GM10248 (cell line): ENCODE measurements around the gene NUCB1.

Source experiments
- CTCF ChIA-PET: fragments of 300-600 bp; sonication (Branson Sonifier 250); formaldehyde crosslinking; extraction: SDS; loops from one replicate; lab custom pipeline; 2021; ENCODE audit warnings: antibody characterized with exemption; lab: Yijun Ruan, JAX
- POLR2A ChIA-PET: fragments of 350-650 bp; sonication (Branson Sonifier 250); formaldehyde crosslinking; extraction: SDS; loops from one replicate; lab custom pipeline; 2020; ENCODE audit warnings: antibody characterized with exemption; lab: Yijun Ruan, JAX
- DNase-seq: peaks from one replicate; pipeline ENCODE4 v3.0.0; 2012; ENCODE audit errors: extremely low spot score
- TF ChIP-seq, protein P1 (sequence below): IDR thresholded peaks from 2 replicates; pipeline ENCODE4 v1.5.1; 2012; ENCODE audit warnings: mild to moderate bottlenecking, low read depth; ENCODE audit errors: extremely low read depth, missing control alignments, control extremely low read depth

Gene NUCB1

DNA sequence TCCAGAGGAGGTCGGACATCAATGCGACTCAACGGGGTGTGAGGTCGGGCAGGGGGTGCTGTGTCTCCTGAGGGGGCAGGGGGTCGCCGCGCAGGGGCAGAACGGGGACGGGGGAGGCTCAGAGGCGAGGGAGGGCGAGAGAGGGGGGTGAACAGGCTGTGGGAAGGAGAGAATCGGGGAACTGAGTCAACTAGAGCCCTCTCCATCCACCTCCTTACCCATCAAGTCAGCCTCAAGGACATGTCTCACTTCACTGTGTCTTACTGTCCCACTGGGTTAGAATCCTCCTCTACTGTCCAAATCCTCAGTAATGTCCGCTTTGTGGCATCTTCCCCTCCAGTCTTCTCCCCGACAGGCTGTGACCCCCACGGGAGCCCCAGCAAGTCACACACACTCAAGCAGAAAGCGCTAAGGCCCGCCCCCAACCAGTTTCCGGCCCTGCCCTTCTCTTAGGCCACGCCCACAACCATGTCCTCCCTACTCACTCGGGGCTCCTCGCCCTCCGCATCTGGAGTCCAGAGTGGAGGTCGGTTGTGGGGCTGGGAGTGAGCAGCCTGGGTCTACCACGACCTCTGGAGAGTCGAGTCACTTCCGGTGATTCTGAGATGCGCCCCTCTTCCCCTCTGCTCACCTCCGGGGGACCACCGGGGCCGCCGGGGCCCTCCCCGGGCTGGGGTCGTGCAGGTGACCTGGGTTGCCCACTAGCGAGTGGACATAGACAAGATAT, 41.0 kb upstream of the NUCB1 start:
- CTCF ChIA-PET = interaction anchor here (1.0 to 7.9 kb wide), 2 partner anchors 16 to 64 kb away, joined by 3 to 66 read pairs; no protein-coding TSS in a partner anchor
- POLR2A ChIA-PET = interaction anchor here (1.1 to 1.5 kb wide), 2 partner anchors 14 to 16 kb away, joined by 3 to 4 read pairs; partner anchors contain the start of gene PPP1R15A
- peak; percentile 85 for DNase-seq
- TF ChIP-seq, protein P1, sequence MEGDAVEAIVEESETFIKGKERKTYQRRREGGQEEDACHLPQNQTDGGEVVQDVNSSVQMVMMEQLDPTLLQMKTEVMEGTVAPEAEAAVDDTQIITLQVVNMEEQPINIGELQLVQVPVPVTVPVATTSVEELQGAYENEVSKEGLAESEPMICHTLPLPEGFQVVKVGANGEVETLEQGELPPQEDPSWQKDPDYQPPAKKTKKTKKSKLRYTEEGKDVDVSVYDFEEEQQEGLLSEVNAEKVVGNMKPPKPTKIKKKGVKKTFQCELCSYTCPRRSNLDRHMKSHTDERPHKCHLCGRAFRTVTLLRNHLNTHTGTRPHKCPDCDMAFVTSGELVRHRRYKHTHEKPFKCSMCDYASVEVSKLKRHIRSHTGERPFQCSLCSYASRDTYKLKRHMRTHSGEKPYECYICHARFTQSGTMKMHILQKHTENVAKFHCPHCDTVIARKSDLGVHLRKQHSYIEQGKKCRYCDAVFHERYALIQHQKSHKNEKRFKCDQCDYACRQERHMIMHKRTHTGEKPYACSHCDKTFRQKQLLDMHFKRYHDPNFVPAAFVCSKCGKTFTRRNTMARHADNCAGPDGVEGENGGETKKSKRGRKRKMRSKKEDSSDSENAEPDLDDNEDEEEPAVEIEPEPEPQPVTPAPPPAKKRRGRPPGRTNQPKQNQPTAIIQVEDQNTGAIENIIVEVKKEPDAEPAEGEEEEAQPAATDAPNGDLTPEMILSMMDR = no peak

DNA sequence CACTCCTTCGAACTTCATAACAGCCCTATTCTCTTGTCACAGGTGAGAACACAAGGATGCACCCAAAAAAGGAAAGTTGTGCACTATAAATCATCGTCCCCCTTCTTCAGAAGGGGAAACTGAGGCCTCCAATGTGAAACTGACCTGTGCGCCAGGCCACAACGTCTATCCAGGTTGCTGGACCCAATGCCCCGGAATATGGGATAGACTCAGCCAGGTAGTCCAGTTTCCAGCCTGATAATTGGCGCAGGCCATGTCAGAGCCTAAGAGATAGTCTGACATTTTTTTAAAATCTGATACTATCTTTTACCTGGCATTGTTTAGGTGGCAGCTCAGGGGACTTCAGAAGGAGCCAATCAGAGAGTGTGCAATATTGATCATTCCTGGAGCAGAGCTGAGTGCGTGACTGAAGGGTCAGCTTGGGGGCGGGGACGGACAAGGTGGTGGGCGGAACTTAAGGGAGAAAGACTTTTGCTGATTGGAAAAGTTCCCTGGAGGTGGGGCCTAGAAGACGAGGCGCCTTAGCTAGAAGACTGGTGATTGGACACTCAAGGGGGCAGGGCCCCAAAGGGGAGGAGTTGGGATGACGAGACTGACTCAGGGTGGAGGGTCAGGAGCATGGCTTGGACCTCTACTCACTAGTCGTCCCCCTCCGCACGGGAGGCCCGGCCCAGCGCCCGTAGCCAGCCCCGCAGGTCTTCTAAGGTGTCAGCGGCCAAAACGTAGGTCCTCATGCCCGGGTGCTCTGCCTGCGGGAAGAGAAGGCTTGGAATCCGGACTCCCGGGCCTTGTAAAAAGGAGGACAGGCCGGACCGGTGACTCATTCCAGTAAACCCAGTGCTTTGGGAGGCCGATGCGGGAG, 40.2 kb upstream of the NUCB1 start:
- peak; percentile 56 for DNase-seq
- TF ChIP-seq, protein P1 = no peak
- ChIA-PET POLR2A (interaction anchor here (1.1 kb wide), 1 partner anchor 15 kb away, joined by 3 read pairs; no protein-coding TSS in a partner anchor), CTCF (interaction anchor here (0.7 to 1.2 kb wide), 2 partner anchors 16 to 133 kb away, joined by 3 to 4 read pairs; partner anchors contain the start of genes GYS1 and RUVBL2)

DNA sequence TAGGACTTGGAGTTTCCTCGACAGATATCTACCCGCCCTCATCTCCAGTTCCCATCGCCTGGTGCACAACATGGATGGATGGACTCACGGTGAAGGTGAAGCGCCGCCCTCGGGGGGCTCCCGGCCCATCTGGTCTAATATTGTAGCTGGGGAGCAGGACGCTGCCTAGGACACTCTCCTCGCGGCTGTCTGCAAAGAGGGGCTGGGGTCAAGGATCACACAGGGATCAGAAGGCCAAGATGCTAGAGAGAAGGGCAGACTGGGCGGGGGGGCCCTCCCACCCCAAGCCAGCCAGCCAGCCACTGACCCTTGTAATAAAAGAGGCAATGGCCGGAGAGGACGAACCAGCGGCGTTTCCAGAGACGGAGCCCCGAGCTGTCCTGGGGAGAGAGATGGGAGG, 38.8 kb upstream of the NUCB1 start:
- ChIA-PET POLR2A (interaction anchor here (1.0 to 1.1 kb wide), 2 partner anchors 11 to 35 kb away, joined by 3 read pairs; partner anchors contain the start of gene PPP1R15A), CTCF (interaction anchor here (1.6 kb wide), 2 partner anchors 19 to 73 kb away, joined by 4 to 7 read pairs; no protein-coding TSS in a partner anchor)
- no peak for DNase-seq
- TF ChIP-seq, protein P1 = no peak

DNA sequence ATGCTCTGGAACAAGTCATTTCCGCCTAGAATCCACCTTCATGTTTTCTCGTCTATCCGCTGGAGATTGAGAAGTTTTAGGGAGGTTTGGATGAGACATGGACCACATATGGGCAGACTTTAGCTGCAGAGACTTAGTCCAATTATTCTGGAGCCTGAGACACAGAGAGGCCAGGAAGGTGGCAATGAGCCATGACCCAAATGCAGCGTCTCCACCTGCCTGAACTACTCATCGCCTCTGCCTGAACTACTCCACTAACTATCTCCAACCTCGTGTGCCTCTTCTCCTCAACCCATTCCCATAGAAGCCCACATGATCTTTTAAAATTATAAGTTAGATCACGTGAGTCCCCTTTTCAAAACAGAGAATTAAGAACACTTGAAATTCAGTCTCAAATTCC, 37.3 kb upstream of the NUCB1 start:
- CTCF ChIA-PET = interaction anchor here (1.6 kb wide), 2 partner anchors 20 to 74 kb away, joined by 4 to 7 read pairs; no protein-coding TSS in a partner anchor
- POLR2A ChIA-PET = no interaction called here
- TF ChIP-seq, protein P1 = no peak
- no peak for DNase-seq

DNA sequence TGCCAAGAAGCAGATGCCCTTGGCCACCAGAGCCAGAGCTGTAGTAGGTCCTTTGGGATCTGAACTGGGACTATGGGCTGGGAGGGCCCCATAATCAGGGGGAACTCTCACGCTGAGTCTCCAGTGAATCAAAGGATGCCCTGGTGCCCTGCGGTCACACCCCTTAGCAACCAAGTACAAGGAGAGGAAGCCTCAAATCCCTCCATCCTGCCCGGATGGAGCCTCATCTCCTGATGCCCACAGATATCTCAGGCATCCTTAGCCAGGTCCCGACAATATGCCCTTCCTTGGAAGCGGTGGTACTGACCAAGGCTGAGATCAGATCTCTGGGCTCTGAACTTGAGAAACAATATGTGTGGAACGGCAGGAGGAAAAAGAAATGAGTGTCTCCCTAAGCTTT, 33.4 kb upstream of the NUCB1 start:
- ChIA-PET CTCF (interaction anchor here (1.0 to 4.7 kb wide), 4 partner anchors 12 to 104 kb away, joined by 3 to 24 read pairs (median 5); no protein-coding TSS in a partner anchor), POLR2A (no interaction called here)
- TF ChIP-seq, protein P1 = no peak
- DNase-seq = no peak
